Stimulated activated CD8-positive, alpha-beta memory T cell treated with anti-CD3 and anti-CD28 coated beads, Interleukin-12 subunit alpha, Interleukin-12 subunit beta, amount 100 ng/mL, for 1 hour (primary cell): ENCODE data around the gene CARHSP1.
"Not testable (repeated sequence)": the region's sequence is repeated elsewhere in the genome, so short reads cannot be mapped to it uniquely, and the experiment has no call there.

ENCODE experiments used
- DNase-seq: peaks from one replicate; pipeline ENCODE4 v3.0.0-alpha.2; 2020; ENCODE audit warnings: low read depth

CARHSP1 gene

GRCh38 chr16:8854298-8854948 lies 14.4 kb downstream of the CARHSP1 start:
- no peak for DNase-seq

DNA sequence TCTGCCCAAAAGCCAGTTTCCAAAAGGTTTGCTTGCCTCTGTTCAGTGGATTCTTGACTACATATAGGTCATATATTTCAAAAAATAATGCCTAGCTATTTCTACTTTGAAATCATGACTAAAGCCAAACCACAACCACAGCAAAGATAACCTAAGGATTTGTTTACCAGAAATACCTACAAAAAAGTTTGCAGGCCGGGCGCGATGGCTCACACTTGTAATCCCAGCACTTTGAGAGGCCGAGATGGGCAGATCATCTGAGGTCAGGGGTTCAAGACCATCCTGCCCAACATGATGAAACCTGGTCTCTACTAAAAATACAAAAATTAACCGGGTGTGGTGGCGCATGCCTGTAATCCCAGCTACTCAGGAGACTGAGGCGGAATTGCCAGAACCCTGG lies 15.2 kb downstream of the CARHSP1 start:
- no peak for DNase-seq

GRCh38 chr16:8853150-8853549 lies 15.7 kb downstream of the CARHSP1 start:
- DNase-seq = no peak

DNA sequence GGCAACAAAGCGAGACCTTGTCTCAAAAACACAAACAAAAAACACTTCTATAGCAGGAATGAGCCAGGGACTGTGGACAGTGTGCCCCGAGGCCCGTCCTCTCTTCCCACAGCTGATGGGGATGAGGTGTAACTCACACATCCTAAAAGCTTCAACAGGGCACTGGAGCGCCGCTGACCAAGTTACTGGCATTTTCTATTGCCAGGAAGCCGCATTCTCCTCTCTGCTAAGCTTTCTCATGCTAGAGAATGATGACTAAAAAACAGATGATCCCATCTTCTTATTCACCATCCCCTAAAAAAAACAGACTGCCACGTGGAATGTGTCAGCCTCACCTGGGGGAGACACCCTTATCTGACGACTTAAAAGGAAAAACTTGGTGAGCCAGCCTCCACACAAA lies 16.3 kb downstream of the CARHSP1 start:
- DNase-seq = no peak

DNA sequence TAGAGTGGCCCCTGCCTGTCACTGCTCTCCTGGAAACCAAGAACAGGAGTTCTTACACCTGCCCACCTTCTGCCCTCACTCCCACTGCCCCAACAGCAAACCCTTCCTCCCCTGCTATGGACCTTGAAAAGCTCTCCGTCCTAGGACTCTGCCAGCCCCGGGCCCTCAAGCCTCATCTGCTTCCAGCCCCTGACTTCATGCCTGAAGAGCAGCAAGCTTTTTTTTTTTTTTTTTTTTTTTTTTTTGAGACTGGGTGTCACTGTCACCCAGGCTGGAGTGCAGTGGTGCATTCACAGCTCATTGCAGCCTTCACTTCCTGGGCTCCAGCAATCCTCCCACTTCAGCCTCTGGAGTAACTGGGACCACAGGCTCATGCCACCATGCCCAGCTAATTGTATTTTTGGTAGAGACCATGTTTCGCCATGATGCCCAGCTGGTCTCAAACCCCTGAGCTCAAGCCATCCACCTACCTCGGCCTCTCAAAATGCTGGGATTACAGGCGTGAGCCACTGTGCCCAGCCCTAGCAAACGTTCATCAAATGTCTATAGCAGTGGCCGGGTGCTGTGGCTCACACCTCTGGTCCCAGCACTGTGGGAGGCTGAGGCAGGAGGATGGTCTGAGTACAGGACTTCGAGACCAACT lies 16.9 kb downstream of the CARHSP1 start:
- DNase-seq = no peak

GRCh38 chr16:8850279-8850885 lies 18.4 kb downstream of the CARHSP1 start:
- DNase-seq = no peak

- no peak for DNase-seq
Measured at GRCh38 chr16:8849411-8850011, 19.3 kb downstream of the CARHSP1 start.

- no peak for DNase-seq
Measured at GRCh38 chr16:8848939-8849391, 19.8 kb downstream of the CARHSP1 start.

DNA sequence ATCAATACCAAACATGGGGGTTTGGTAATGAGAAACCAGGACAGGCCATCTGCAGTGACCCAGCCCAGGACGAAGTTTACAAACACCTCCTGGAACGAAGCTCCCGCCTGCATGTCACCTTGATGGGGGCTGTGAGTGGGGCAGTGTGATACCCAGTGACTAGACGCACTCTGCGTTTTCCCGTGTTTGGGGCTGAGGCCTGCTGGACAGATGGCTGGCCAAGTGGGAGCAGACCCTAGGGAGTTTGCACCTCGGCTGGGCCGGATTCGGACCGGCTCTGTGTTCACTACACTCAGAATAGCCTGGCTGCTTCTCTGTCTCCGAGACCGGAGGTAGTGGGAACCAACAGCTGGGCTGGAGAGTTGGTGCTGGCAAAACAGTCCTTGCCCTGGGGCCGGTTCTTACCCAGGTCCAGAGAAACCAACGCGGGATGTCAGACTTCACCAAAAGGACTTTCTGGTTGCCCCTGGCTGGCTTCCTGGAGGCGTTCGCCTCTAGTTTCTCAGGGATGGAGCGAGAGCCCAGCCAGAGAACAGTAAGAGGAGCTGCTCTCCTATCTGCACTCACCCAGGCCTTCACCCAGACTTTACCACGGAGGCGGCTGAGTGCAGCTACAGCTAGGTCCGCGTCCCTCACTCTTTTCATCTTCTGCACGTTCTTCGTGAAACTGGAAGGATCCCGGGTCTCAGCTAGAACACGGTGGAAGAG lies 20.4 kb downstream of the CARHSP1 start:
- DNase-seq = no peak

GRCh38 chr16:8847623-8848022 lies 21.2 kb downstream of the CARHSP1 start:
- DNase-seq = no peak

DNA sequence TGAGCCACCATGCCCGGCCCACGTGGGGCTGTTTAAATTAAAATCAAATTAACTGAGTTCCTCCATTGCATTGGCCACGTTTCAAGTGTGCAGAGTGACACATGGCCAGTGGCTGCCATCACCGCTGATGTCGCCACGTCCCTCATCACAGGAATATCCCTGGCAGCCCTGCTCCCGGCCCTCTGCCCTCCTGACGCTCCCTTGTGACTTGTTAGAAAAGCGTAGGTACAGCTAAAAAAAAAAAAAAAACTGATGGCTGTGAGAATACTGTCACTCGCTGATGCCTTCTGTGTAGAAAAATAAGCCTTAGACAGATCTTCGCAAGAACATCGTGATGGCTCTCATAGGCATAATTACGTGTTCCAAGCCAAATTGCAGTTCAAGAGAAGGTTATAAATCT lies 21.7 kb downstream of the CARHSP1 start:
- no peak for DNase-seq

DNA sequence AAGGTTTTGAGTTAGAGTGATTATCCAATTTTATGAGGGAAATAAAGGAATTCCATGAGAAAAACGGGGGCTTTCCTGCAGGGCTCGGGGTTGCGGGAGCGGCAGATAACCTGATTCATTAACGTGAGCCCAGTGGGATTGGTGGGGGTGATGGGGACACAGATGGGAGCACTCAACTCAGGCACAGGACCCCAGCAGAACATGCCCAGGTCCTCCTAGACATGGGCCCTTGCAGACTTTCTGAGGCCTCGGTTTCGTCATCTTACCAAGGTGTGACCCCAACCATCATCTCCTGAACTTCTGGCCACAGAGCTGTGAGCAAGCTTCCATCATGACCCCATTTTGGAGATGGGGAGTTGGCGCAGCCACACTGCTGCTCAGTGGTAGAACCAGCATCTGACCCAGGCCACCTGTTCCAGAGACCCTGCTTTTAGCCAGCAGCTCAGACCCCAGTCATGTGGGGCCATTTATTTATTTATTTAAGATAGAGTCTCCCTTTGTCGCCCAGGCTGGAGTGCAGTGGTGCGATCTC lies 22.3 kb downstream of the CARHSP1 start:
- no peak for DNase-seq

- DNase-seq = no peak
Measured at GRCh38 chr16:8845699-8846298, 23.0 kb downstream of the CARHSP1 start.

DNA sequence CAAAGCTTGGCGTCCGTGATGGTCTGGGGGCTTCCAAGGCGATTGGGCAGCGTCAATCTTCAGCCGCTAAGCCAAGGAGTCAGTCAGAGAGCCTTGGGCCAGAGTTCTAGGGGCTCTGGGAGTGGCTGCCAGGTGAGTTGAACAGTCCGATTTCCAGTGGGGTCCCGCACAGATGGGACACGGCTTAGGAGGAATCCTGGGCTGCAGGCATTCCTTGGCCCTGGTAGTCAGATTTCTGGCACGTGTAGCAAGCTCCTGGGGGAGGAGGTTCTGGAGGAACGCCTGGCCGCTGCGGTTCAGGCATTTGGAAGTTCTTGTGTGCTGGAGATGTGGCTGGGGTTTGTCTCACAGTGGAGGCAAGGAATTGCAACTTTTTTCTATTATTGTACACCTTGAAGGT lies 25.5 kb downstream of the CARHSP1 start:
- not testable (repeated sequence) for DNase-seq

- DNase-seq = not testable (repeated sequence)
Measured at GRCh38 chr16:8842016-8842415, 26.8 kb downstream of the CARHSP1 start.

DNA sequence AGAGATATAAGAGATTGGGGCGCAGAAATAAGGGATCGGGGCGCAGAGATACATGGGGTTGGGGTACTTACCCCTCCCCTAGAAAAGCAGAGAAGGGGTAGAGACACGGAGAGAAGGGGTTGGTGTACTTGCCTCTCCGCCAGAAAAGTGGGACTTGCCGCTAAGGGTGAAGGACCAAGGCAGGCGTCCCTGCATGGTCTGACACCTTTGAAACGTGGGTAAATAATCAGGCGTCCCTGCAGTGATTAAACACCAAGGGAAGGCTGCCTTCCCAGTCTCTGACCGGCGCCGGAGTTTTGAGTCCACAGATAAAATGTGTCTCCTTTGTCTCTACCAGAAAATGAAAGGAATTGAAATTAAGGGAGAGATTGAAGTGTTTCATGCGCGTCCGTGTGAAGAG lies 31.2 kb downstream of the CARHSP1 start:
- DNase-seq = not testable (repeated sequence)

DNA sequence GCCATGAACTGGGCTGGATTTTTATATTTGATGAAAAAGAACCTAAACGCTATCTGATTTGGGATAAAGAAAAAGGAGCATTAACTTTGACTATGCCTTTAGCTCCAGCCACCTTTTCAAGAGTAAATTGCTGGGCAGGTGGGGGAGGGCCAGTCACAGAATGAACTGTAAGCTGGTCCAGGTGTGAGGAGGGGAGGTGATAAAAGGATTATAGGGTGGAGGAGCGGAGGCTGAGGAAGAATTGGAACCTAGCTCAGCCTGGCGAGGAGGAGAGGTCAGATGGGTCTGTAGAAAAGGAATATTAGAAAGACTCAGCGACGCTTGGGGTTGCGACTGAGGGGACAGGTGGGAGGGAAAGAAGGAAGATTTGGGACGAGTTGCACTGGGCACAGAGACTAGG lies 32.0 kb downstream of the CARHSP1 start:
- DNase-seq = not testable (repeated sequence)

DNA sequence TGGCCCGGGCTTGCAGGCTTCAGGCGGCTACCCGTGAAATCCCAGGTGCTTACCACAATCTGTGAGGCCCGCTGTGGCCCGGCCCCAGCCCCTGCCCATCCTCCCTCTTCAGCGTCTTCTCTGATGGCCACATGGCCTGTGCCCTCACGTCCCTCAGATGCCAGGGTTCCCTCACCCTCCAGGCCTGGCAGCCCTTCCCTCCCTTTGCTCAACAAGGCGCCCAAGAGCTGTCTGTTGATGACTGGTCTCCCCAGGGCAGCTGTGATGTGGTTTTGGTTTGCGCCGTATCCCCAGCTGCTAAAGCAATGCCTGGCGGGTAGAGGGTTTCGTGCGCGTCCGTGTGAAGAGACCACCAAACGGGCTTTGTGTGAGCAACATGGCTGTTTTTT lies 36.1 kb downstream of the CARHSP1 start:
- no peak for DNase-seq

- DNase-seq = no peak
Measured at GRCh38 chr16:8831871-8832716, 36.7 kb downstream of the CARHSP1 start.

- DNase-seq = no peak
Measured at GRCh38 chr16:8831450-8831849, 37.4 kb downstream of the CARHSP1 start.
